BE2C (cell line): Measurements from ENCODE around the gene GPRC5A.
"Not testable (repeated sequence)": the region's sequence is repeated elsewhere in the genome, so short reads cannot be mapped to it uniquely, and the experiment has no call there.

Source experiments
- DNase-seq: peaks from one replicate; pipeline ENCODE4 v3.0.0-alpha.2; 2020
- H3K27me3 ChIP-seq: fragments of 250-450 bp; sonication (Bioruptor Pico); 2 replicates; pipeline ENCODE4 v1.5.1; 2020; ENCODE audit warnings: mild to moderate bottlenecking
- H3K36me3 ChIP-seq: fragments of 250-450 bp; sonication (Bioruptor Pico); 2 replicates; pipeline ENCODE4 v1.5.1; 2020; ENCODE audit warnings: mild to moderate bottlenecking
- H3K4me1 ChIP-seq: fragments of 250-450 bp; sonication (Bioruptor Pico); 2 replicates; pipeline ENCODE4 v1.5.1; 2020
- H3K4me3 ChIP-seq: 2 replicates; pipeline ENCODE4 v1.5.1; 2011; ENCODE audit warnings: low read depth, low read length
- H3K9me3 ChIP-seq: fragments of 250-450 bp; sonication (Bioruptor Pico); 2 replicates; pipeline ENCODE4 v1.5.1; 2020
- CTCF ChIP-seq: IDR thresholded peaks from 2 replicates; pipeline ENCODE4 v1.5.1; 2012; ENCODE audit warnings: mild to moderate bottlenecking, low read depth, low read length

The GPRC5A gene

GRCh38 chr12:12874029-12874428 is 17.3 kb upstream of the GPRC5A start:
- TF ChIP-seq CTCF: no peak
- no peak for DNase-seq
- no peaks in the 10 kb centered on the region for H3K4me1 ChIP-seq
- no peaks in the 10 kb centered on the region for H3K9me3 ChIP-seq
- no peaks in the 10 kb centered on the region for H3K36me3 ChIP-seq
- no peak overlapping the region for H3K4me3 ChIP-seq
- H3K27me3 ChIP-seq: 0 out of 2 replicates have a peak, but pooled peaks cover 3% of the 10 kb centered on the region

GRCh38 chr12:12875301-12875700 is 16.1 kb upstream of the GPRC5A start:
- not testable (repeated sequence) for H3K27me3 ChIP-seq, H3K4me1 ChIP-seq, H3K36me3 ChIP-seq, H3K9me3 ChIP-seq, H3K4me3 ChIP-seq, DNase-seq

GRCh38 chr12:12877153-12877768 is 14.1 kb upstream of the GPRC5A start:
- no peak for DNase-seq
- no peak for TF ChIP-seq CTCF
- Histone ChIP-seq H3K36me3 (no peaks in the 10 kb centered on the region), H3K4me1 (no peaks in the 10 kb centered on the region), H3K27me3 (no peaks in the 10 kb centered on the region), H3K4me3 (no peak overlapping the region), H3K9me3 (no peaks in the 10 kb centered on the region)

GRCh38 chr12:12877781-12878455 is 13.4 kb upstream of the GPRC5A start:
- Histone ChIP-seq H3K4me3 (no peak overlapping the region), H3K9me3 (no peaks in the 10 kb centered on the region), H3K4me1 (no peaks in the 10 kb centered on the region), H3K27me3 (no peaks in the 10 kb centered on the region), H3K36me3 (no peaks in the 10 kb centered on the region)
- no peak for TF ChIP-seq CTCF
- DNase-seq: peak; percentile 34

GRCh38 chr12:12880537-12880936 is 10.8 kb upstream of the GPRC5A start:
- Histone ChIP-seq H3K4me3 (no peak overlapping the region), H3K9me3 (no peaks in the 10 kb centered on the region), H3K27me3 (no peaks in the 10 kb centered on the region), H3K36me3 (no peaks in the 10 kb centered on the region), H3K4me1 (no peaks in the 10 kb centered on the region)
- no peak for TF ChIP-seq CTCF
- DNase-seq: no peak

- Histone ChIP-seq H3K27me3 (no peaks in the 10 kb centered on the region), H3K4me3 (no peak overlapping the region), H3K36me3 (no peaks in the 10 kb centered on the region), H3K4me1 (no peaks in the 10 kb centered on the region), H3K9me3 (no peaks in the 10 kb centered on the region)
- DNase-seq: no peak
- TF ChIP-seq CTCF: no peak
Observed at GRCh38 chr12:12881151-12881909, 10.0 kb upstream of the GPRC5A start.
